Activated CD8-positive, alpha-beta memory T cell treated with anti-CD3 and anti-CD28 coated beads, Interleukin-2, amount 50 U/mL, for 4 hours (primary cell): ENCODE measurements around the gene RNPEPL1.

Source experiments
- DNase-seq: peaks from one replicate; pipeline ENCODE4 v3.0.0-alpha.2; 2020

RNPEPL1 gene

GRCh38 chr2:240605867-240606743 is 37.8 kb downstream of the RNPEPL1 start:
- peak; percentile 9 for DNase-seq

- no peak for DNase-seq
These were observed 43.4 kb downstream of the RNPEPL1 start for GRCh38 chr2:240611601-240612210.

GRCh38 chr2:240613781-240614180 is 45.5 kb downstream of the RNPEPL1 start:
- no peak for DNase-seq

GRCh38 chr2:240614391-240614790 is 46.1 kb downstream of the RNPEPL1 start:
- DNase-seq, result peak; percentile 15

GRCh38 chr2:240615396-240615795 is 47.1 kb downstream of the RNPEPL1 start:
- no peak for DNase-seq

GRCh38 chr2:240615820-240616547 is 47.7 kb downstream of the RNPEPL1 start:
- DNase-seq, result peak; percentile 13

- peak; percentile 12 for DNase-seq
These were observed 48.8 kb downstream of the RNPEPL1 start for GRCh38 chr2:240616860-240617666.

- no peak for DNase-seq
These were observed 50.5 kb downstream of the RNPEPL1 start for GRCh38 chr2:240618776-240619175.

- peak; percentile 12 for DNase-seq
These were observed 51.3 kb downstream of the RNPEPL1 start for GRCh38 chr2:240619506-240620148.

- peak; percentile 16 for DNase-seq
These were observed 52.0 kb downstream of the RNPEPL1 start for GRCh38 chr2:240620149-240620731.

GRCh38 chr2:240620859-240621258 is 52.6 kb downstream of the RNPEPL1 start:
- DNase-seq, result no peak

GRCh38 chr2:240622060-240622411 is 53.8 kb downstream of the RNPEPL1 start:
- peak; percentile 19 for DNase-seq

- DNase-seq, result peak; percentile 59
These were observed 54.4 kb downstream of the RNPEPL1 start for GRCh38 chr2:240622531-240623235.

- DNase-seq, result peak; percentile 16
These were observed 55.3 kb downstream of the RNPEPL1 start for GRCh38 chr2:240623531-240624010.

GRCh38 chr2:240624011-240624949 is 56.0 kb downstream of the RNPEPL1 start:
- peak; percentile 16 for DNase-seq

- peak; percentile 82 for DNase-seq
These were observed 56.8 kb downstream of the RNPEPL1 start, which contains the start of gene GPR35 for GRCh38 chr2:240624950-240625621. TSS of gene GPR35 (plus strand) at chr2:240625480. CDS start at chr2:240629953, 4,473 bp downstream.

- DNase-seq, result peak; percentile 21
These were observed 58.4 kb downstream of the RNPEPL1 start for GRCh38 chr2:240626531-240627300.
